OCI-LY7 (cell line): ENCODE measurements around the gene RASAL1.

ENCODE experiments used
- CTCF ChIP-seq: fragments of 200-600 bp; sonication (generic); conservative IDR thresholded peaks from 2 replicates; pipeline ENCODE4 v1.5.1; 2014; ENCODE audit warnings: mild to moderate bottlenecking, antibody characterized with exemption, low read length, moderate library complexity, mixed read lengths
- EZH2phosphoT487 ChIP-seq: fragments of 200-600 bp; sonication (generic); IDR thresholded peaks from 2 replicates; pipeline ENCODE4 v1.6.1; 2018; ENCODE audit warnings: low read depth, borderline replicate concordance, mild to moderate bottlenecking, mixed run types, antibody characterized with exemption, low read length, moderate library complexity, mixed read lengths

- TF ChIP-seq CTCF (no peak), EZH2phosphoT487 (no peak)
These were observed 62.0 kb downstream of the RASAL1 start for GRCh38 chr12:113073586-113073985.
